ENCODE results near the gene OR2Y1.

- TF ChIP-seq POLR2A (IDR thresholded peaks at IDR 0.05): no peak
- TF ChIP-seq, protein P1, sequence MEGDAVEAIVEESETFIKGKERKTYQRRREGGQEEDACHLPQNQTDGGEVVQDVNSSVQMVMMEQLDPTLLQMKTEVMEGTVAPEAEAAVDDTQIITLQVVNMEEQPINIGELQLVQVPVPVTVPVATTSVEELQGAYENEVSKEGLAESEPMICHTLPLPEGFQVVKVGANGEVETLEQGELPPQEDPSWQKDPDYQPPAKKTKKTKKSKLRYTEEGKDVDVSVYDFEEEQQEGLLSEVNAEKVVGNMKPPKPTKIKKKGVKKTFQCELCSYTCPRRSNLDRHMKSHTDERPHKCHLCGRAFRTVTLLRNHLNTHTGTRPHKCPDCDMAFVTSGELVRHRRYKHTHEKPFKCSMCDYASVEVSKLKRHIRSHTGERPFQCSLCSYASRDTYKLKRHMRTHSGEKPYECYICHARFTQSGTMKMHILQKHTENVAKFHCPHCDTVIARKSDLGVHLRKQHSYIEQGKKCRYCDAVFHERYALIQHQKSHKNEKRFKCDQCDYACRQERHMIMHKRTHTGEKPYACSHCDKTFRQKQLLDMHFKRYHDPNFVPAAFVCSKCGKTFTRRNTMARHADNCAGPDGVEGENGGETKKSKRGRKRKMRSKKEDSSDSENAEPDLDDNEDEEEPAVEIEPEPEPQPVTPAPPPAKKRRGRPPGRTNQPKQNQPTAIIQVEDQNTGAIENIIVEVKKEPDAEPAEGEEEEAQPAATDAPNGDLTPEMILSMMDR (IDR thresholded peaks at IDR 0.05 in 4 of 5, conservative IDR thresholded peaks at IDR 0.05 in 1 of 5): no peak
Observed at GRCh38 chr5:180755601-180756000, 15.7 kb upstream of the OR2Y1 start.
